ENCODE results near the gene NAALADL2. TPM values are rescaled to one million over a fixed set of nuclear protein-coding genes. Genes with fewer than 3 reads are reported as not detected.

NAALADL2 gene
- total RNA-seq, 1 experiment from 2014 or later = 1.6 TPM

GRCh38 chr3:175015056-175015635 lies 156.0 kb downstream of the NAALADL2 start:
- TF ChIP-seq CTCF (conservative IDR thresholded peaks at IDR 0.05) = no peak
- H3K9me3 ChIP-seq (ENCODE audit: control insufficient read depth, low read depth, low read length) = no peaks in the 10 kb centered on the region
- DNase-seq = no peak
- no CpG with 5 or more reads among the region's 6 CpGs for WGBS (ENCODE audit: extremely low coverage, insufficient read length, low lambda C conversion rate)
- H3K79me1 ChIP-seq (ENCODE audit: insufficient read depth, low read depth, low read length, poor library complexity, severe bottlenecking) = no peaks in the 10 kb centered on the region
- H2AFZ ChIP-seq (ENCODE audit: low read length) = no peak overlapping the region
- no peak overlapping the region for H3K4me2 ChIP-seq (ENCODE audit: insufficient read depth, insufficient read length, low read length)
- no peaks in the 10 kb centered on the region for H3K27me3 ChIP-seq (ENCODE audit: insufficient read depth, low read length)
- H2BK20ac ChIP-seq (ENCODE audit: low read depth, low read length, poor library complexity, severe bottlenecking) = no peak overlapping the region
- no peak overlapping the region for H2AK5ac ChIP-seq (ENCODE audit: insufficient read length, low read length)
- no peak overlapping the region for H2BK120ac ChIP-seq (ENCODE audit: low read depth, low read length, poor library complexity, severe bottlenecking)
- H3K9me3 Mint-ChIP-seq = no peaks in the 10 kb centered on the region
- H2BK12ac ChIP-seq (ENCODE audit: insufficient read length, low read depth, low read length) = no peak overlapping the region
- H3K4ac ChIP-seq (ENCODE audit: low read depth, low read length) = no peak overlapping the region
- no peaks in the 10 kb centered on the region for H3K23me2 ChIP-seq (ENCODE audit: insufficient read length, low read depth, low read length, poor library complexity, severe bottlenecking)
- H3K4me3 Mint-ChIP-seq = no peak overlapping the region
- H3K36me3 Mint-ChIP-seq (ENCODE audit: insufficient read depth in 1 of 3, low read depth in 3 of 3) = no peaks in the 10 kb centered on the region
- H4K8ac ChIP-seq (replicated peaks; ENCODE audit: insufficient read length, low read depth, low read length) = no peak overlapping the region
- no peaks in the 10 kb centered on the region for H3K4me1 ChIP-seq (ENCODE audit: insufficient read depth, low read length)
- no peaks in the 10 kb centered on the region for H3K4me1 Mint-ChIP-seq
- H3K27me3 Mint-ChIP-seq (ENCODE audit: low read depth) = no peaks in the 10 kb centered on the region
- H3K14ac ChIP-seq (ENCODE audit: insufficient read depth, low read length) = no peak overlapping the region
- no peak overlapping the region for H3K9ac ChIP-seq (ENCODE audit: extremely low read depth, insufficient read length, low read length)
- no peak overlapping the region for H3K27ac Mint-ChIP-seq
- H2BK15ac ChIP-seq (ENCODE audit: low read depth, low read length) = no peak overlapping the region
- H4K5ac ChIP-seq (ENCODE audit: insufficient read length, low read depth, low read length) = no peak overlapping the region
- H3K56ac ChIP-seq (ENCODE audit: insufficient read length, low read depth, low read length) = no peak overlapping the region
- no peaks in the 10 kb centered on the region for H3K79me2 ChIP-seq (ENCODE audit: insufficient read depth, low read length)
- H3T11ph ChIP-seq (ENCODE audit: low read length) = no peak overlapping the region
- no peak overlapping the region for H3K27ac ChIP-seq (ENCODE audit: insufficient read length, low read depth, low read length)
- no peaks in the 10 kb centered on the region for H4K20me1 ChIP-seq (ENCODE audit: control insufficient read depth, insufficient read depth, insufficient read length)
- H3K18ac ChIP-seq (ENCODE audit: insufficient read length, low read depth, low read length) = no peak overlapping the region
- no peak overlapping the region for H2BK5ac ChIP-seq (ENCODE audit: insufficient read length, low read length)
- no peak overlapping the region for H3K23ac ChIP-seq (ENCODE audit: insufficient read length, low read depth, low read length)
- H4K91ac ChIP-seq (ENCODE audit: insufficient read length, low read depth, low read length) = no peak overlapping the region

All from H9 (cell line).